NOMO-1 treated with dmso at 0.1 percent for 144 hours (cell line): ENCODE measurements around the gene HOXA2.

Source experiments
- DNase-seq: peaks from one replicate; lab custom pipeline; 2025; ENCODE audit not compliant: unreplicated experiment; lab: John Stamatoyannopoulos, UW

HOXA2 gene

DNA sequence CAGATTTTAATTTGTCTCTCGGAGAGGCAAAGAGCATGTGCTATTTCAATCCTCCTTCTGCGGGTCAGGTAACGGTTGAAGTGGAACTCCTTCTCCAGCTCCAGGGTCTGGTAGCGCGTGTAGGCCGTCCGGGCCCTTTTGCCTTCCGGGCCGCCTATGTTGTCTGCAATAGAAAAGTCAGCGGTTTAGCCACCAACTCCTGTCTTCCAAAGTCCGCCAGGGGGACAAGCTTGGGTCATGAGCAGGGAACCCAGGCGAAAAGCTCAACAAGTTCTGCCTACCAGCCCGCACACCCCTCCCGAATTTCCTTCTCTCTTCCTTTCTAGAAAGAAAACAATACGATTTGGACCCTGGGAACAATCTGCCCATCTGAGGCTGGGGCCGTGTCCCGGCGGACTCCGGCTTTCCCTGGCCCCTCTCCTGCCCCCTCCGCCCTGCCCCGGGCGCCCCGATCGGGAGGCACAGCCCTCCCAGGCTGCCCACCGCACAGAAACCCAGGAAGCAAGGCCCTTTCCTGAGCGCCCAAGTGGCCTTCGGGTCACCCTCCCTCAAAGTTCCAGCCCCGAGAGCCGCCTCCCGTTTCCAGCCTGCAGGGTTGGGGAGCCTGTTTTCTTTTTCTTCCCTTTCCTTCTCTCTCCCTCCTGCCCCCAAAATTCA lies 39.6 kb upstream of the HOXA2 start:
- no peak for DNase-seq

DNA sequence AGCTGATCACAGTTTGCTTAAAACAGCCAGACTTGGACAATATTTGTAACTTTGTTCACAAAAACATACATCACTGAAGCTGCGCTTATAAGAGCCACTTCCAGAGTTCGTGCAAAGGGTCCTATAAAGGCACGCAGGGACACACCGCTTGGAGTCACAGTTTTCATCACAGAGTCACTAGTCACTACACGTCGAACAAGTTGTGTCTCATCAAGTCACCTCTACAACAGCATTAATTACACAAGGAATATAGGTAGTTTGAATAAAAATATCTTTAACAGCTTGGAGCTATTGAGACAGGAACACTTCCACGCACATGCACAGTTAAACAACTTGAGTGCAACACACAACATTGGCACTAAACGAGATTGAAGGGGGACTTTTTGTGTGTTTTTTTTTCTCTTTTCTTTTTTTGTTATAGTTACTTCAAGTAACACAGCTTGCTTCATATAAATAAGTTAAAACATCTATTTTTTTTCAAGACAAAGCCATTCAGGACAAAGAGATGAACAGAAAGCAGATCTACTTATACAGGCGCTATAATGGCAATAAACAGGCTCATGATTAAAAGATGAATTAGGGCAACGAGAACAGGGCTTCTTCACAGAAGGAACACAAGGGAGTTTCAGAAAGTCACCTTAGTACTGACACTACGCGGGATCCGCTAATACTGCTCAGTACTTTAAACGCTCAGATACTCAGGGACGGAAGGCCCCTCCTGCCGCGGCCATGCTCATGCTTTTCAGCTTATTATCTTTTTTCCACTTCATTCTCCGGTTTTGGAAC lies 38.8 kb upstream of the HOXA2 start:
- DNase-seq, result no peak

DNA sequence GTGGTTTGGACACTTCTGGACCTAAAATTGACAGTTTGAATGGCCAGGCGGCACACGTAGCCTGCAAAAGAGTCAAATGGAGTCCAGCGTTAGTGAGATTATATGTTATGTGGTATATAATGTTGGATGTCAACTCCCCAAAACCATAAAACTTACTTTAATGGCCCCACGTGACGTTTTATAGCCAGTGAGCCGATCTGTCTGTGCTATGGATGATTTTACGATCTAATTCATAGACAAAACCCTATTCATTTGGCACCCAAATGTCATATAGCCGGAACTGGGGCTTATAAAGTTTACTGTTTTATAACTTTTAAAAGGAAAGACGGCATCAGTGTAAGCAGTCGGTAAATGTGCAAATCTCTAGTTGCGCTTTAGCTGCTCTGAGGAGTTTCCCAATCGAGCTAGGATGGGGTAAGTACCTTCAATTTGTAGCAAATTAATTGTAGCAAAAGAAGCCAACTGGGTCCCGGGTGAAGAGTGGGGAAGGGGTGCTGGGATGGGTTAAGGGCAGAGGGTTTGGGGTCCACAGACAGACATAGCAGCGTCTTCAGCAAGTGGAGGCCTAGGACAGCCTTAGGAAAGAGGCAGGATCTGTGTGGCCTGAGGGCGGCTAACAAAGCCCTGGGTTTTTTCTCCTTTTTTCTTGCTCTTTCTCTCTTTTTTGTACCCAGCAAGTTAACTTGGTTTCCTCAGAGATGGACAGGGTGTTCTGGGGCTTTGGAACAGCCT lies 37.8 kb upstream of the HOXA2 start:
- no peak for DNase-seq

DNA sequence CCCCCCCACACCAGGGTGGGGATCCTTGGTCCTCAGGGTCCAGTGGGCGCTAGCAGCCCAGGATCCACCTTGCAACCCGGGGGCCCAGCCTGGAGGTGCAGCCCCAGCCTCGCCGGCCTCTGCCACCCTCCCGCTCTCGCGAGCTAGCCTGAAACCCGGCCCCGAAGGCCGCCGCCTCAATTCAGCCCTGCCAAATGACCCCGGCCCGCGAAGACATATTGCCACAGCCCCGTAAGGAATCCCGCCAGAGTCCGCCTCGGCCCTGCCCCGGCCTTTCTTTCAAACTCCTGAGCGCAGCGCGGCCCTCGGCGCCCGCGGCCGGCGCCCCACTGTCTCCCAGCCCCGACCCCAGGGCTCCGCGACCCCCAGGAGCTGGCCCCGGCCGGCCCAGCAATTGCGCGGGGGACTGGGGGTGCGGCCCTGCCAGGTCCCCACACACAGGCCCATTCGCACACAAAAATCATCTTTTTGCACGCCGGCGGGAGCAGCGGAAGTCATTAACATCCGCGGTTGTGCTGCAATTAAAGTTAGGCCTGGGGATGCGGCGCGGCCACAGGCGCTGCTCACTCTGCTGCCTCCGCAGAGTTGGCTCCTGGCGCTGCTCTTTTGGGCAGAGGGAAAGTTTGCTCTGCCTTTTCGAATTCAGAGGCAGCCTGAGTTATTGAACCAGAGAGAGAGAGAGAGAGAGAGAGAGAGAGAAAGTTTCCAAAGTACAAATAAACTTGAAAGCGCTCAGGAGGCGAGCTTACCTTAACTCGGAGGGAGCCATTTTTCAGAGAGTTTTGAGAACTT lies 37.0 kb upstream of the HOXA2 start:
- DNase-seq, result no peak

DNA sequence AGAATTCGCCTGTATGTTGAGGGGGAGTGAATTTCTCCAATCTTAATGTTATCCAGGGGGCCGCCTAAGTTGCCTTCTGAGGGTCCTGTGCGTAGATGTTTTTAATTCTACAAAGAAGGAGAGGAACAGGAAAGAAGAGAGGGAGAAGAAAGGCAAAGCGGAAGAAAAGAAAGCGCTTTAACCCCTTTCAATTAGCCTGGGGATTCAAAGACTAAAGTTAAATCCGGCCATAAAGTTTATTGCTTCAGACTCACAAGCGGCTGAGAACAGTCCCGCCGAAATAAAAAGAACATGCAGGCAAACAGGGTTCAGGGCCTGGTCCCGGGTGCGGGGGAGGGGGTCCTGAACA lies 36.5 kb upstream of the HOXA2 start:
- DNase-seq, result no peak

DNA sequence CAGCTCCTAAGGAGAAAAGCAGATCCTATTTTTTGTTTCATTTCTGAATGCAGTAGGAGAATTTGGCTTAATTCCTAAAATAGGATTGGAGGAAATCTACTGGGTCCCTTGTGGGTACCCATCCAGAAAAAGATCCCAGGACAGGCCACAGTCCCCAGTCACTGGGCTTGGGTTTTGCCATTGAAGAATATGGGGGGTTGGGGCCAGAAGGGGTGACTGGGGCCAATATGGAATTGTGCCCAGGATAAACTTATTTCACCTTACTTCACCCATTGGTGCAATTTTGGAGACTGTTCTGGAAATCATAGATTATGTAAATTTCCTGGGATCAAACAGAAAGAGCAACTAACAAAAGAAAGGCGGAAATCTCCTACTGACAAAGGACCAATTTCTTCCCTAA lies 36.0 kb upstream of the HOXA2 start:
- DNase-seq, result no peak

DNA sequence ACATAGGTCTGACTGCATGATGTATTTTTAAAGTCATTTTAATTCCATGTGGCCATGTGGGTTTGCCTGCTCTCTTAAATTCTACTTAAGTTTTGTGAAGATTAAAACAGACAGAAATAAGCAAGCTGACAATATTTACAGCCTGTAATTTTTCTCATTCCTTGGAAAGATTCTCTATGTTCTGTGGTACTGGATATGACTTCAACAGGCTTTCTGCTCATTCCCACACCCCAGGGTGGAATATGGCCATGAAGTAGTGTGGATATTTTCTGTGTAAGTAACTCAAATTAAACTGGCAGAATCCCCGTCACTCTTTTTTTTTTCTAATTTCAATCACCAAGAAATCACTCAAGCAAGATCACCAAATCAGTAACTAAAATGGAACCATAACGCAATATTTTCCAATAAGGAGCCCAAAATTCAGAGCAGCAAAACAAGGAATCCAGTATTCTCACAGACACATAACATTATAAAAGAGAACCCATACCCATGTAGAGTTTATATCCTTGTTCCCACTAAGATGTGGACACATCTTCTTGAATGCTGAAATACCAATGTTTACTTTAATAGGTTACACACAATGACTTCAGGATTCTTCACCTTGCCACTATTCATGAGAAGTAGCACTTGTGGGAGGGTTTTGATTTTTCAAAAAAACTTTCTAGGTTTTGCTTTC lies 35.3 kb upstream of the HOXA2 start:
- DNase-seq, result no peak

DNA sequence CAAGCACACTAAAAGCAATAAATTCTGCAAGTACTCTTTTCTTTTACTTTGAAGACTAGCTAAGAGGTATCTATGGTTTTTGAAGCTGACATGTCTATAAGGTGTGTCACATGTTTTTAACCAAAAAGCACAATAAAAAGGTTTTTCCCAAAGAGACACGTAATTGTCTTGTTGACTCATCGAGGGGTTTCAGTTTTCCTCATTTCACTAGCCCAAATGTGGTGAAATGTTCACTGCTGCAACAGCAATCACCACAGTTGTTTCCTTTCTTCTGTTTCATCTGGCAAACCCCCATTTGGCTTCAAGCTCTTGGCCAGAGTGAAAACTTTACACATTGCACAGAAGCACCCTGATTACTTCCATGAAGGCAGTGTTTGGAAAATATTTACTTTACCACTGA lies 31.9 kb upstream of the HOXA2 start:
- DNase-seq, result no peak

DNA sequence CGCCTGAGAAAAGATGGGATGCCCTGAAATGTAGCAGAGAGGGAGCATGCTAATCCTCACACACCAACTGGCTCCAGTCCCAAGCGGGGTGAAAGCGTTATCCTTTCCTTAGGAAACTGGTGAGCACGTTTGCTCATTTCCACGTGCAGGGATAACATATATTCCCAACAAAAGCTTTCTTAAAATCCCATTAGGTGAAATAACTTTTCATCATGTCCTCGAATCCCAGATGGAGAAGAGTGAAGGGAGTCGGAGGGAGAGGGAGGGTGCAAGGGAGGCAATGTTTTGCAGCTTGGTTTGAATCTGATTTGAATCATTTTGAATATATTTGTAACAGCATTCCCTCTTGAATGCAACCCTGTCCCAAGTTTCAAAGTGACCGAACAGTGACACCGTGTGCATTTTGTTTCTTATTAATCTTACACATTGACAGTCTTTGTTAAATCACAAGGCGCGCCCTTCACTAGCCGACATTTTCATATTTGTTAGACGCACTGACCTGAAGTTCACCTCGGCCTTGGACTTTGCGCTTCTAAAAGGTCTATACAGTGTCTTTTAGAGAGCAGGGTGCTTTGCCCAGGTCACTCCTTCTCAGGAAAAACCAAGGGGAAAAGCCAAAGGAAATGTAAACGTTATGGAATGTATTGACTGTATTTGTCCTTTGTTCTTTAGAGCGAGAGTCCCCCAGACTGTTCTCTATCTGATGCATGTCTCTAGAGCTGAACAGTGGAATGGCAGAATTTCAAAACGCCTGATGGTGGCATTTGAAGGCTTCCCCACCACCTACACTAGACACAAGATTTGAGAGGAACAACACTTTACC lies 31.1 kb upstream of the HOXA2 start:
- DNase-seq, result no peak

DNA sequence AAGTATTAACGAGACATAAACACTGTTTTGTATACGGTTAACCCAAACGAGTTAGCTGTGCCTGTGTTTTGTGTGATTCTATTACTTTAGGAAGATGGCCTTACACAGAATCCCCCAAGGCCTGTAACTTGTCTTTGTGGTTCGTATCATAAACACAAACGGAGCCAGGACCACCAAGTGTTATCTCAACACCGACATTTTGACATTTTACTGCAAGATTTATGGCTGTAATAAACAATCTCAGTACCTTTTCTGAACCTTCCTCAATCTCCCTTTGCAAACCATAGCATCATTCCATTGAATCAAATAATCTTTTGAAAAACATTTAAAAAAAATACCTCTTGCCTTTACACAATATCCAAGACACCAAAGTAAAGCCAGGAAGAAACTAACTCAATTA lies 30.5 kb upstream of the HOXA2 start:
- no peak for DNase-seq

DNA sequence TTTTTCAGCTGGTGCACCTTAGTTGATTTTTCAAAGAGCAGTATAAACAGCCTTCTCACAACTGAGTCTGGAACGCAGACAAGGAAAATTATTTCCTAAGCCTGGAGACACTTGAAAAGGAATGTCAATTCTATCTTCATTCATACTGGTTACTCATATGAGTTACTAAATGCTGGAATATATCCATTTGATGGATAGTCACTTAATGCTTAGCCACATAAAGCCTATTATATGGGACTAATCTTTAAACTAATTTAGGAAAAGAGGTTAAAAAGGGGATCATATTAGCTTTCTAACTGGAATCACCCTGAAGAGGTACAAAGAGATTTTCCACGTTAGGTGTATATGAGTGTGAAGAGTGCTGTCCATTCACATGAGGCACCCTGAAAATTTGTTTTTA lies 29.7 kb upstream of the HOXA2 start:
- no peak for DNase-seq

DNA sequence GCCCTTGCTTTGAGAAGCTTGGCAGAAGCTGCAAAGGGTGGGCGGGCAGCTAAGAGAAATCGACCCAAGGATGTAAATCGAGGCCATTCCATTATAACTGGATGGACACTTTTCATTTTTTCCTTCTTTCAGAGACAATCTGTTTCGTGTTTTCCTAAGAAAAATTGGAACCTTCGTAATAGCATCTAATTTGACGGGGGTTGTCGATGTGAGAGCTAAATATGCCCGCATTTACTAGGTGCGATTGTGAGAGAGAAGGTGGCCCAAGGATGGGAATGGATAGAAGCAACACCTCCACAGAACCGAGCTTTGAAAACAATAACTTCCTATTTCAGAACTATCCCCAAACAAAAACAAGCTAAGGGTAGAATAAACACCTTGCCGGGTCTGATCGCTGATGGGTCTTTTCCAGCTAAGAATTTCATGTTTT lies 28.9 kb upstream of the HOXA2 start:
- no peak for DNase-seq

DNA sequence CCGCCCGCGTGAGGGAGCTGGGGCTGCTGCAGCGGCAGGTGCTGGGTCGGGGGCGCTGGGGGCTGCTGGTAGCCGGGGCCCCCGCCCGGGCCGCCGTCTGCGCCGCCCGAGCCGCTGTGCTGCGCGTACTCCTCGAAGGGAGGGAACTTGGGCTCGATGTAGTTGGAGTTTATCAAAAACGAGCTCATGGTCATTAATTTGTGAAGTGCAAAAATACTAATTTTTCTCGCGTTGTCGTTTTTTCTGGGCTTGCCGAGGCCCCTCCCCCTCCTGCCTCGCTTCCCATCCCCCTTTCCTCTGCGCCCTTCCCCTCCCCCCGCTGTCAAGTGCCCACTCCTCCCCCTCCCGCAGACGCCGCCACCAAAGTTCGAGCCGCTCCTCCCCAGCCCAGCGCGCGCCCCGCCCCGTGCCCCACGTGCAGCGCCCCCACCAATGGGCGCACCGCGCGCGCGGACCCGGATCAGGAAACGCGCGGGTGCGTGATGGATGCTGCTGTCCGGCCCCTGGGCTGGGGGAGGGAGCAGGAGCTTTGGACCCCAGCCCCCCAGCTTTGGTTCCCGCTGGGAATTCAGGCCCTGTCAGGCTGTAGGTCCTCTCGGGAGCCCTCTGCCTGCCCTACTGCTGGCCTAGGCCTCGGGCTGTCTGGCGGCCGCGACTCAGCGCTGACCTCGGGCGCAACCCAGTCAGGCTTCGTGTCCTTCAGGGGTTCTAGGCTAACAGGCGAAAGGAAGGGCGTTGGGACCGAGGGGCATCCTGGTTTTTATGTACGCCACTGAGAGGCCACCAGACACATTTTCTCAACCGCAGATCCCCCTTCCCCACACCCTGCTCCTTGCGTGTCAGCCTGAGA lies 28.3 kb upstream of the HOXA2 start, which contains the start of gene HOXA4:
Gene HOXA4, minus strand, starts transcription at position 218 of the 850 bp plus-strand sequence. Its CDS starts 24 bp downstream, at position 194.
- no peak for DNase-seq

DNA sequence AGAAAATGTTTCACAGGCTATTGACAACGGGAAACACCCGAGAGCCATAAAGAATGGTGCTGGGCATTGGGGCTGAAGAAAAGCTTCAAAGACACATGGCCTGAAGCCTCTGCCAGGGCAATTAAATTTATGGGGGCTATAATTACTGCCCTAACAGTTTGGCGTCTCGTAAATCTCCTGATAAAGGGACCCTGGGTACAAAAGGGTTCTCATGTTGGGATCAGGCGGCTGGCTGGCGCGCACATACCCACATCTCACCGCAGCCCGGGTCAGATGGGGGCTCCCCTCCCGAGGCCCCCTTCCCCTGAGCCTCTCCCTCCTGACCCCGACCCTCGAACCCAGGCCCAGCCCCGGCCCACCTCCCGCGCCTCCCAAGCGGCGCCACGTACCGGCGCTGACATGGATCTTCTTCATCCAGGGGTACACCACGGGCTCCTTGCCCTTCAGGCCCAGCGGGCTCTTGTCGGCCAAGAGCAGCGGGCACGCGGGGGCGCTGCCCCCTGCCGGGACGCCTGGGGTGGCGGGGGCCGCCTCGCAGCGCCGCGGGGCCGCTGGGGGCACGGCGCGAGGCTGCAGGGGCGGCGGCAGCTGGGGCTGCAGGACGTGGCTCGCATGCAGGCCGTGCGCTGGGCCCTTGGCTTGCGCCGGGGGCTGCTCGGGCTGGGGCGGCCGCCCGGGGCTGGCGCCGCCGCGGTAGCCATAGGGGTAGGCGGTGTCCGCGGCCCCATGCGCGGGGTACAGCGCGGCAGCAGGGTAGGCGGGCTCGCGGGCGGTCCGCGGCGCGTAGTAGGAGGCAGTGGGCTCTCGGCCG lies 27.5 kb upstream of the HOXA2 start:
- no peak for DNase-seq

DNA sequence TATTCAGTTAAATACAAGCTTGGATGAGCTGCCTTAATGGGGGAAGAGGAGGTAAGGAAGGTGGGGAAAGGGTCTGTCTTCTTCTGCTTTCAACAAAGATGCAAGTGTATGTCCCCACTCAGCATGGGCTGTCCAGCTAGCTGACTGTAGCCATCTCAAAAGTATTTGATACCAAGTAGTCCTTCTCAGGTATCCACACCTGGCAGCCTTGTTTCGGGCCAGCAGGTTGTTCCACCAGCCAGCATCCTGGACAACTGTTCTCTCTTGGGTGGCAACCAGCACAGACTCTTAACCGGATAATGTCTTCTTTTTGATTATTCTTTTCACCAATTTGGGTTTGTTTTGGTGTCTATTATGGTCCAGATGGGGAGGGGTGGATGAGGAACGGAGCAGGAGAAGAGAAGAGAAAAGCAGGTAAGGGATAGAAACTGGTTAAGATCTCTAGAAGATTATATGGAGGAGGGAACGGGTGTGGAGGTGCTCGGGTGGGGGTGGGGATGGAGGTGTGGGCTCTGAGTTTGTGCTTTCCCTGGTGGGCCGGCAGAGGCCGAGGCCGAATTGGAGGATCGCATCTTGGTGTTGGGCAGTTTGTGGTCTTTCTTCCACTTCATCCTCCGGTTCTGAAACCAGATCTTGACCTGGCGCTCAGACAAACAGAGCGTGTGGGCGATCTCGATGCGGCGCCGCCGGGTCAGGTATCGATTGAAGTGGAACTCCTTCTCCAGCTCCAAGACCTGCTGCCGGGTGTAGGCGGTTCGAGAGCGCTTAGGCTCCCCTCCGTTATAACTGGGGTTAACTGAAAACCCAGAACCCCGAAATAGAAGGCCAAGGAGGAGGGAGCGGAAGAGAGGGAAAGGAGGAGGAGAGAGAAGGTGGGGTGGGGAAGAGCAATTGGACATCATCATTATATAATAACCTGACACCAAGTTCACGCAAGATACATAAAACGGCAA lies 26.6 kb upstream of the HOXA2 start:
- no peak for DNase-seq

DNA sequence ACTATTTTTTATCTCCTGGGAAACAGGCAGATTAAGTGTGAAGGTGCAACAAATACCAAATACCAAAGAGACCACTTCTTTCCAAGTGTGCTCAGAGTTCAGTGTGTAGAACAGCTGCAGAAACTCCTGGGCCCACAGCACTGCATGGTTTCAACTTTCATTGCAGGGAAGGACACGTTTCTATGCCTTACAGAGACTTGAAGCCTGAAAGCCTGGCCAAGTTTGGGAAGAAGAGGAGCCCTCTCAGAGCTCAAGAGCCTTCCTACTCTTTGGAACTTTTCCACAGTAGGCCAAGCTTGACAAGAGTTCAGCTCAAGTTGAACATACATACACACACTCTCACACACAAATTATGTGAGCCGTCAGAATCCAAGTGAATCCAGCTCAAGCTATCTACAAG lies 25.6 kb upstream of the HOXA2 start:
- DNase-seq, result no peak
